Suprapubic skin (tissue), 4 donors: ENCODE measurements around the gene EFCAB6.

ENCODE experiments used
- CTCF ChIP-seq, 2 donors: fragments of 200-600 bp in 1 of 2; fragments of 450-650 bp in 1 of 2; sonication (generic) in 1 of 2; IDR thresholded peaks; one replicate each; pipeline ENCODE4 v1.5.1; 2016 to 2019; ENCODE audit warnings: antibody characterized with exemption in 2 of 2, mild to moderate bottlenecking in 1 of 2, moderate library complexity in 1 of 2
- POLR2A ChIP-seq, 2 donors: fragments of 450-650 bp; IDR thresholded peaks; one replicate each; pipeline ENCODE4 v1.6.1; 2017; ENCODE audit warnings: antibody characterized with exemption in 2 of 2, mild to moderate bottlenecking in 2 of 2, moderate library complexity in 2 of 2
- POLR2AphosphoS5 ChIP-seq, 3 donors: sonication (generic); formaldehyde crosslinking; IDR thresholded peaks; one replicate each; pipeline ENCODE4 v1.6.1; 2017; ENCODE audit warnings: antibody characterized with exemption in 3 of 3

- TF ChIP-seq CTCF (IDR thresholded peaks at IDR 0.05) (no peak), POLR2AphosphoS5 (IDR thresholded peaks at IDR 0.05) (no peak), POLR2A (IDR thresholded peaks at IDR 0.05) (no peak)
These were observed 114.2 kb downstream of the EFCAB6 start for GRCh38 chr22:43697894-43698293.
